HL-60 (cell line): Measurements from ENCODE around the gene KRT2.

ENCODE experiments used
- CTCF ChIP-seq: IDR thresholded peaks from one replicate; pipeline ENCODE4 v1.5.1; 2011; ENCODE audit warnings: low read length, control low read depth, inconsistent platforms; ENCODE audit not compliant: insufficient read depth
- GABPA ChIP-seq: IDR thresholded peaks from 2 replicates; pipeline ENCODE4 v1.6.1; 2012; ENCODE audit warnings: low read depth
- POLR2AphosphoS5 ChIP-seq: IDR thresholded peaks from 2 replicates; pipeline ENCODE4 v1.6.1; 2012; ENCODE audit warnings: low read depth
- REST ChIP-seq: IDR thresholded peaks from 2 replicates; pipeline ENCODE4 v1.6.1; 2012; ENCODE audit warnings: low read depth; ENCODE audit not compliant: insufficient replicate concordance

GRCh38 chr12:52667931-52668330 lies 15.9 kb upstream of the KRT2 start:
- no peak for TF ChIP-seq GABPA
- TF ChIP-seq CTCF, result no peak
- TF ChIP-seq POLR2AphosphoS5, result no peak
- no peak for TF ChIP-seq REST
